HFFc6 (cell line): ENCODE data around the gene RGS7. TPM values are rescaled to one million over a fixed set of nuclear protein-coding genes. Genes with fewer than 3 reads are reported as not detected.

Experiments used
- DNase-seq: peaks from one replicate; pipeline ENCODE4 v3.0.0-alpha.2; 2018
- H3K27ac Mint-ChIP-seq: 2 replicates; pipeline ENCODE4 v1.8.0; 2020; ENCODE audit warnings: mild to moderate bottlenecking, mixed read lengths
- H3K27me3 Mint-ChIP-seq: 2 replicates; pipeline ENCODE4 v1.8.0; 2021; ENCODE audit warnings: mild to moderate bottlenecking, moderate library complexity, mixed read lengths; ENCODE audit not compliant: insufficient read depth
- H3K36me3 Mint-ChIP-seq: 2 replicates; pipeline ENCODE4 v1.8.0; 2021; ENCODE audit warnings: low read depth, mixed read lengths
- H3K4me1 Mint-ChIP-seq: 2 replicates; pipeline ENCODE4 v1.8.0; 2020; ENCODE audit warnings: low read depth, mixed read lengths
- H3K4me3 Mint-ChIP-seq: 2 replicates; pipeline ENCODE4 v1.8.0; 2020; ENCODE audit warnings: mild to moderate bottlenecking, moderate library complexity, mixed read lengths
- H3K9me3 Mint-ChIP-seq: 2 replicates; pipeline ENCODE4 v1.8.0; 2020; ENCODE audit warnings: mild to moderate bottlenecking, mixed read lengths
- total RNA-seq, 6 experiments: library from RNA; stranded (reverse); fragmentation: NEBNext Ultra II Directional; extraction: Animal tissue kit (Norgen Biotek cat#: 25700); gene quantifications; 2 replicates in 1 of 6; 3 replicates in 5 of 6; pipeline ENCODE4 v1.2.3, GENCODE V29; 2021
- TF ChIP-seq, protein P1 (sequence below): fragments of 200-600 bp; sonication (generic); IDR thresholded peaks from 2 replicates; pipeline ENCODE4 v1.5.0; 2021; ENCODE audit warnings: antibody characterized with exemption, mild to moderate bottlenecking

RGS7 gene
- total RNA-seq, 6 experiments from 2014 or later: 1.5 to 2.4 (median 2.1) TPM

DNA sequence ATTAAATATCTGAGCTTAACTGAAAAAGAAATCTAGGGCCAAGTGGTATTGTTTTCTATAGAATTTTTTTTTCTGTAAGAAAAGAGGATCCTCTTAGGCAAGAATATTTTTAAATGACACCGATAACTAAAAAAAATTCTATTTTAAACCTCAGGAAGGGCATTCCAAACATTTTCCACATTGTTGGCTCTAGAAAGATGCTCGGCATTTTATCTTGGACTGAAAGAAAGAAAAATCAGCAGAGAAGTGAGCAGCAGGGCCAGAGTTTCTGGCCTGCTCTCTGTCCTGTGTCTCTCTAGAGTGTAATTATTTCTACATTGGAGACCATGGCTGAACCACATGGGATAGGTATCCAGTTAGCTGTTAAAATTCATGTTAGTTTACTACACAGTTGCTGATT lies 552.5 kb downstream of the RGS7 start:
- peak; percentile 47 for DNase-seq
- no peaks in the 10 kb centered on the region for H3K27me3 Mint-ChIP-seq
- peak overlapping the region; percentile 42; the same call in 1 of the 2 replicates for H3K4me3 Mint-ChIP-seq
- TF ChIP-seq, protein P1, sequence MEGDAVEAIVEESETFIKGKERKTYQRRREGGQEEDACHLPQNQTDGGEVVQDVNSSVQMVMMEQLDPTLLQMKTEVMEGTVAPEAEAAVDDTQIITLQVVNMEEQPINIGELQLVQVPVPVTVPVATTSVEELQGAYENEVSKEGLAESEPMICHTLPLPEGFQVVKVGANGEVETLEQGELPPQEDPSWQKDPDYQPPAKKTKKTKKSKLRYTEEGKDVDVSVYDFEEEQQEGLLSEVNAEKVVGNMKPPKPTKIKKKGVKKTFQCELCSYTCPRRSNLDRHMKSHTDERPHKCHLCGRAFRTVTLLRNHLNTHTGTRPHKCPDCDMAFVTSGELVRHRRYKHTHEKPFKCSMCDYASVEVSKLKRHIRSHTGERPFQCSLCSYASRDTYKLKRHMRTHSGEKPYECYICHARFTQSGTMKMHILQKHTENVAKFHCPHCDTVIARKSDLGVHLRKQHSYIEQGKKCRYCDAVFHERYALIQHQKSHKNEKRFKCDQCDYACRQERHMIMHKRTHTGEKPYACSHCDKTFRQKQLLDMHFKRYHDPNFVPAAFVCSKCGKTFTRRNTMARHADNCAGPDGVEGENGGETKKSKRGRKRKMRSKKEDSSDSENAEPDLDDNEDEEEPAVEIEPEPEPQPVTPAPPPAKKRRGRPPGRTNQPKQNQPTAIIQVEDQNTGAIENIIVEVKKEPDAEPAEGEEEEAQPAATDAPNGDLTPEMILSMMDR: no peak
- H3K9me3 Mint-ChIP-seq: no peaks in the 10 kb centered on the region
- peak overlapping the region; percentile 83 for H3K27ac Mint-ChIP-seq
- H3K4me1 Mint-ChIP-seq: peaks cover 84% of the 10 kb centered on the region
- peaks cover 26% of the 10 kb centered on the region for H3K36me3 Mint-ChIP-seq

DNA sequence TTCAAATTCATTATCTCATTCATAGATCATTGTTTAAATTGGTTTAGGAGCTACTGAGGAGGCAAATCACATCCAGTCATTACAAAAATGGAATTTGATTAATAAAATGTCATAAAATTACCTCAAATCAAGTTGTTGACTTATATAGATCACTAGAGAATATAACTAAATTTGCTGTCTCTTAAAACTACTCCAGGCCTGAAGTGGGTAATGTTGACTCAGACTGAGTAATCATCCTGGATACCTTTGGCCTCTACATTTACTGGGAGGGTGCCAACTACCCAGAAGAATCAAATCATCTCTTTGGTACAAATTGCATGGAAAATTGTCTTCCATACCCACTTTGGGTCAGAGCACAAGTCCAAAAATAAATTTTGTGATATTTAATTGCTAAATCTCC lies 553.9 kb downstream of the RGS7 start:
- Mint-ChIP-seq H3K36me3 (peaks cover 30% of the 10 kb centered on the region), H3K4me3 (peak overlapping the region; percentile 43; the same call in 1 of the 2 replicates), H3K9me3 (no peaks in the 10 kb centered on the region), H3K4me1 (peaks cover 85% of the 10 kb centered on the region), H3K27ac (peak overlapping the region; percentile 83), H3K27me3 (no peaks in the 10 kb centered on the region)
- TF ChIP-seq, protein P1: no peak
- peak; percentile 71 for DNase-seq

DNA sequence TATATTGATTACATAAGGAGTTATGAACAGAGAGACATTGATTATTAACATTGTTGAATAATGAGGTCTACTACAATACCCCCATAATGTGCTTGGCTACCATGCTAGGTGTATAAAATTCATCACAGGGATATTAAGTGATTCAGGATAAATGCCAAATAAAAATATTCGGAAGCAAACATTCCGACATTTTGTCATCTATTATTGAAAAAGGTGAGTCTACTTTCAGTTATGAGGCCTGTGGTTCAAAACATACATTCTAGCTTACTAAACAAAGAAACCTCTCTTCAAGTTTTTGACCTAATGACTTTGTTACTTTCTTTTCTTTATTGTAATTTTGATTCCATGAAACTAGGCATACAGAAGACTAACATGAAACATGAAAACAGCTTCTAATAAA lies 554.7 kb downstream of the RGS7 start:
- no peak for DNase-seq
- H3K27ac Mint-ChIP-seq: peak overlapping the region; percentile 83
- H3K4me3 Mint-ChIP-seq: peak overlapping the region; percentile 43; the same call in 1 of the 2 replicates
- H3K27me3 Mint-ChIP-seq: peaks cover 1% of the 10 kb centered on the region; the same call in 1 of the 2 replicates
- no peaks in the 10 kb centered on the region for H3K9me3 Mint-ChIP-seq
- peaks cover 30% of the 10 kb centered on the region for H3K36me3 Mint-ChIP-seq
- peaks cover 90% of the 10 kb centered on the region for H3K4me1 Mint-ChIP-seq
- TF ChIP-seq, protein P1: no peak

DNA sequence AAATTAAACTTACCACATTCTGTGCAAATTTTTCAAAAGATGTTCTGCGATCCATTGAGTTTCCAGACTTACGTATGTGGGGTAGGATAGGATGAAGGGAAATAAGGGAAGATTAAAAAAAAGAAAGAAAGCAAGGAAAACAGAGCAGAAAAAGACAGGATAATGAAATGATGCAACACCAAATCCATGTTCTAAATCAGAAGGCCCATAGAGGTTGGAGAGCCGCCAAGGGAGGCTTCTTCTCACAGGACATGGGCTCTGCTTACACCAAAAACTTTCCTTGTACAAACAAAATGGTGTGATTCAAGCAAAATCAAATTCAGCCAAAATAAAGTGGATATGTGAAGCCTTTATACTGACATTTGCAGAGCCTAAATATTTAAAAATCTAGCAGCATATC lies 555.6 kb downstream of the RGS7 start:
- TF ChIP-seq, protein P1: no peak
- DNase-seq: no peak
- Mint-ChIP-seq H3K27ac (peak overlapping the region; percentile 64), H3K4me3 (peak overlapping the region; percentile 47; the same call in 1 of the 2 replicates), H3K36me3 (peaks cover 26% of the 10 kb centered on the region), H3K9me3 (no peaks in the 10 kb centered on the region), H3K27me3 (peaks cover 1% of the 10 kb centered on the region; the same call in 1 of the 2 replicates), H3K4me1 (peaks cover 92% of the 10 kb centered on the region)

DNA sequence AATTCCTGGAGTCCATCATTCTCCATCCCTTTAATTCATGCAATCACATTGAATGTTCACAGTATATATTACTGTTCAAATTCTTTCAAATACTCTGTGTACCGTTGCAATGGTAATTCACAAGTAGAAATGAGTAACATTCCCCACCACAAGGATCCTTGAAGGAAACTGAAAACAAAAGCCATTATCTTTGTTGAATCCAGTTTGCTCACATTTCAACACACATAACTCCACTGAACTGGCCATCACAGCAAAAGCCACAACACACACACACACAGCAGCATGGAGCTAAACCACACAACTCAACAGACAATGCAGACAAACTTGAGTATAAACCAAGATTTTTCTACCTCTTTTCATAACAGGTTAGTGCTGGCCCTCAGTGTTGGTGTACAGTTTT lies 556.7 kb downstream of the RGS7 start:
- TF ChIP-seq, protein P1: no peak
- Mint-ChIP-seq H3K4me1 (peaks cover 85% of the 10 kb centered on the region), H3K27ac (0 out of 2 replicates have a peak overlapping the region, but pooled peaks have one; percentile 14), H3K9me3 (no peaks in the 10 kb centered on the region), H3K4me3 (no peak overlapping the region; the same call in 1 of the 2 replicates), H3K36me3 (peaks cover 21% of the 10 kb centered on the region), H3K27me3 (peaks cover 1% of the 10 kb centered on the region; the same call in 1 of the 2 replicates)
- no peak for DNase-seq
